HepG2 (cell line): ENCODE measurements around the gene NUDT19. TPM values are rescaled to one million over a fixed set of nuclear protein-coding genes. Genes with fewer than 3 reads are reported as not detected.

ENCODE experiments used
- ATRX ChIP-seq: sonication (generic); formaldehyde crosslinking; IDR thresholded peaks from 2 replicates; pipeline ENCODE4 v1.4.0; 2020; ENCODE audit warnings: missing genetic modification reagents, borderline replicate concordance
- HIVEP1 ChIP-seq: sonication (generic); formaldehyde crosslinking; IDR thresholded peaks from 2 replicates; pipeline ENCODE4 v1.4.0; 2020; ENCODE audit warnings: mild to moderate bottlenecking, missing genetic modification reagents
- HNRNPK ChIP-seq: fragments of 200-400 bp; formaldehyde crosslinking; IDR thresholded peaks from 2 replicates; pipeline ENCODE4 v1.6.1; 2018; ENCODE audit warnings: low read length, low read depth, moderate library complexity, mild to moderate bottlenecking; ENCODE audit not compliant: poor library complexity, severe bottlenecking
- NCOA1 ChIP-seq: sonication (generic); formaldehyde crosslinking; IDR thresholded peaks from 2 replicates; pipeline ENCODE4 v1.9.0; 2021; ENCODE audit warnings: missing genetic modification reagents
- NCOR1 ChIP-seq: fragments of 200-600 bp; sonication (generic); IDR thresholded peaks from 2 replicates; pipeline ENCODE4 v1.7.0; 2017; ENCODE audit warnings: antibody characterized with exemption, low read length, borderline replicate concordance
- PRMT3 ChIP-seq: sonication (generic); formaldehyde crosslinking; IDR thresholded peaks from 2 replicates; pipeline ENCODE4 v1.8.1; 2022; ENCODE audit warnings: low read depth, mild to moderate bottlenecking, moderate library complexity, missing genetic modification reagents, borderline replicate concordance
- SNRNP70 ChIP-seq: fragments of 200-400 bp; formaldehyde crosslinking; IDR thresholded peaks from 2 replicates; pipeline ENCODE4 v1.6.1; 2017; ENCODE audit warnings: mild to moderate bottlenecking, low read depth, low read length, moderate library complexity
- XRCC5 ChIP-seq: fragments of 200-400 bp; formaldehyde crosslinking; optimal IDR thresholded peaks from 2 replicates; pipeline ENCODE3; 2017; ENCODE audit warnings: mild to moderate bottlenecking, low read length
- ZFP90 ChIP-seq: sonication (generic); formaldehyde crosslinking; IDR thresholded peaks from 2 replicates; pipeline ENCODE4 v1.8.0; 2022; ENCODE audit warnings: missing genetic modification reagents, mild to moderate bottlenecking, inconsistent platforms, borderline replicate concordance
- ZNF251 ChIP-seq: sonication (generic); formaldehyde crosslinking; IDR thresholded peaks from 2 replicates; pipeline ENCODE4 v1.9.0; 2021; ENCODE audit warnings: mild to moderate bottlenecking, missing genetic modification reagents
- ZNF543 ChIP-seq: sonication (generic); formaldehyde crosslinking; IDR thresholded peaks from 2 replicates; pipeline ENCODE4 v1.4.0; 2020; ENCODE audit warnings: mild to moderate bottlenecking, missing genetic modification reagents
- ZNF558 ChIP-seq: sonication (generic); formaldehyde crosslinking; IDR thresholded peaks from 2 replicates; pipeline ENCODE4 v1.9.0; 2022; ENCODE audit warnings: mild to moderate bottlenecking, missing genetic modification reagents, borderline replicate concordance
- ZNF629 ChIP-seq: sonication (generic); formaldehyde crosslinking; conservative IDR thresholded peaks from 2 replicates; pipeline ENCODE4 v1.5.0; 2020; ENCODE audit warnings: missing genetic modification reagents
- ZNF850 ChIP-seq: sonication (generic); formaldehyde crosslinking; conservative IDR thresholded peaks from 2 replicates; pipeline ENCODE4 v1.9.0; 2021; ENCODE audit warnings: mild to moderate bottlenecking, missing genetic modification reagents
- polyA plus RNA-seq, 8 experiments: library from polyadenylated mRNA; depleted of rRNA in 3 of 8; stranded (reverse) in 7 of 8; unstranded in 1 of 8; fragments of >200 nt; fragmentation: Illumina TruSeq in 4 of 8; extraction: Trizol in 4 of 8; gene quantifications; 2 replicates each; pipeline versions ENCODE4 v1.2.1 to v1.2.3, GENCODE V29; 2011 to 2016; ENCODE audit warnings: low read depth in 4 of 8, missing spikeins in 1 of 8, mixed read lengths in 1 of 8; ENCODE audit not compliant: insufficient read depth in 1 of 8
- total RNA-seq, 5 experiments: library from RNA; depleted of rRNA; stranded (reverse); fragments of >200 nt; fragmentation: Illumina TruSeq; extraction: Trizol; gene quantifications; 2 replicates each; pipeline ENCODE4 v1.2.3, GENCODE V29; 2016; ENCODE audit warnings: low read depth in 1 of 5
- TF ChIP-seq, protein P1 (sequence below): sonication (generic); formaldehyde crosslinking; IDR thresholded peaks from 2 replicates; pipeline ENCODE4 v1.4.0; 2020; ENCODE audit warnings: missing genetic modification reagents
- TF ChIP-seq, protein P2 (sequence below): sonication (generic); formaldehyde crosslinking; IDR thresholded peaks from 2 replicates; pipeline ENCODE4 v1.8.1; 2023; ENCODE audit warnings: missing genetic modification reagents, inconsistent platforms, borderline replicate concordance
- TF ChIP-seq, protein P3 (sequence below): sonication (generic); formaldehyde crosslinking; conservative IDR thresholded peaks from 2 replicates; pipeline ENCODE4 v1.4.0; 2020; ENCODE audit warnings: missing genetic modification reagents
- TF ChIP-seq, protein P4 (sequence below): sonication (generic); formaldehyde crosslinking; IDR thresholded peaks from 2 replicates; pipeline ENCODE4 v1.4.0; 2020; ENCODE audit warnings: mild to moderate bottlenecking, missing genetic modification reagents
- TF ChIP-seq, protein P5 (sequence below): sonication (generic); formaldehyde crosslinking; IDR thresholded peaks from 2 replicates; pipeline ENCODE4 v1.8.0; 2022; ENCODE audit warnings: mild to moderate bottlenecking, missing genetic modification reagents, moderate library complexity
- TF ChIP-seq, protein P6 (sequence below): sonication (generic); formaldehyde crosslinking; IDR thresholded peaks from 2 replicates; pipeline ENCODE4 v1.4.0; 2020; ENCODE audit warnings: missing genetic modification reagents

The NUDT19 gene
- total and polyA plus RNA-seq, 2 of the 13 experiments (the other 11 are each of a cell fraction or from before 2014, with no cell fraction given), result 3.1 to 3.6 TPM

DNA sequence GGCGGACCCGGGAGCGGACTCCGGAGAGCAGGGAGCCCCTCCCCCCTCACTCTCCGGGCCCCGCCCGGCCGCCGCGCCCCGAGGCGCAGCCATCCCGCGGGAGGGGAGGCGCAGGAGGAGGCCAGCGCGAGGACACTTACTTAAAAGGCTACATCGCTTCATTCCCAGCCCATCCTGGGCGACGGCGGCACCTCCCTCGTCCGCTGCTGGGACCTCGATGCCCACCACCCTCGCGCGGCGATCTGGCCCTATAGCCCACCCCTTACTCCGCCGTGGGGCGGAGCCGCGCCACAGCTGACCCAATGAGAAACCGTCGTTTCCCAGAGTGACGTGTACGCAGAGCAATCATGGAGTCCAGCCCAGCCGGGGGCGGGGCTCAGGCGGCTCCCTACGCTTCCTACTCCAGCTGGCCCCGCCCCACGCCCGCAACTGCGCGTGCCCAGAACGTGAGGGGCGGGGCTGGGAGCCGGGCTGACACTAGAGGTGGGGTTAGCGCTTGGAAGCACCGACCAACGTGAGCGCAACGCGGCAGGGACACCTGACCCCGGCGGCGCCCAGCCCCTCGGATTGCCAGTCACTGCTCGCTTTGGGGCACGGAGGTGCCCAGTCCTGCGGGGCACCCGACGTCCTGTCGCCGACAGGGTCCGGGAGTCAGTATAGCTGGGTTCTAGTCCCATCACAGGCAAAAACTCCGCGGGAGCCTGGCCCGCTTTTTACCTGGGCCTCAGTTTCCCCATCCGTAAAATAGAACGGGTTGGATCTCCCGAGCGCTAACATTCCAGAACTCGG, 16.5 kb upstream of the NUDT19 start, which contains the start of gene ANKRD27 (continued):
- TF ChIP-seq, protein P1, sequence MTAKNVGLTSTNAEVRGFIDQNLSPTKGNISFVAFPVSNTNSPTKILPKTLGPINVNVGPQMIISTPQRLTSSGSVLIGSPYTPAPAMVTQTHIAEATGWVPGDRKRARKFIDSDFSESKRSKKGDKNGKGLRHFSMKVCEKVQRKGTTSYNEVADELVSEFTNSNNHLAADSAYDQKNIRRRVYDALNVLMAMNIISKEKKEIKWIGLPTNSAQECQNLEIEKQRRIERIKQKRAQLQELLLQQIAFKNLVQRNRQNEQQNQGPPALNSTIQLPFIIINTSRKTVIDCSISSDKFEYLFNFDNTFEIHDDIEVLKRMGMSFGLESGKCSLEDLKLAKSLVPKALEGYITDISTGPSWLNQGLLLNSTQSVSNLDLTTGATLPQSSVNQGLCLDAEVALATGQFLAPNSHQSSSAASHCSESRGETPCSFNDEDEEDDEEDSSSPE, result 0 out of 2 replicates have a peak, but pooled peaks have one; percentile 42
- TF ChIP-seq ZNF629 (CRISPR knock-in tag), result peak; percentile 21; the same call in 1 of the 2 replicates
- TF ChIP-seq, protein P2, sequence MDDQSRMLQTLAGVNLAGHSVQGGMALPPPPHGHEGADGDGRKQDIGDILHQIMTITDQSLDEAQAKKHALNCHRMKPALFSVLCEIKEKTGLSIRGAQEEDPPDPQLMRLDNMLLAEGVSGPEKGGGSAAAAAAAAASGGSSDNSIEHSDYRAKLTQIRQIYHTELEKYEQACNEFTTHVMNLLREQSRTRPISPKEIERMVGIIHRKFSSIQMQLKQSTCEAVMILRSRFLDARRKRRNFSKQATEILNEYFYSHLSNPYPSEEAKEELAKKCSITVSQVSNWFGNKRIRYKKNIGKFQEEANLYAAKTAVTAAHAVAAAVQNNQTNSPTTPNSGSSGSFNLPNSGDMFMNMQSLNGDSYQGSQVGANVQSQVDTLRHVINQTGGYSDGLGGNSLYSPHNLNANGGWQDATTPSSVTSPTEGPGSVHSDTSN (CRISPR knock-in tag), result peak; percentile 83; the same call in 1 of the 2 replicates
- TF ChIP-seq ZNF543 (CRISPR knock-in tag), result 0 out of 2 replicates have a peak, but pooled peaks have one; percentile 27
- TF ChIP-seq, protein P3, sequence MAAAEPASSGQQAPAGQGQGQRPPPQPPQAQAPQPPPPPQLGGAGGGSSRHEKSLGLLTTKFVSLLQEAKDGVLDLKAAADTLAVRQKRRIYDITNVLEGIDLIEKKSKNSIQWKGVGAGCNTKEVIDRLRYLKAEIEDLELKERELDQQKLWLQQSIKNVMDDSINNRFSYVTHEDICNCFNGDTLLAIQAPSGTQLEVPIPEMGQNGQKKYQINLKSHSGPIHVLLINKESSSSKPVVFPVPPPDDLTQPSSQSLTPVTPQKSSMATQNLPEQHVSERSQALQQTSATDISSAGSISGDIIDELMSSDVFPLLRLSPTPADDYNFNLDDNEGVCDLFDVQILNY (CRISPR knock-in tag), result no peak
- TF ChIP-seq, protein P4, sequence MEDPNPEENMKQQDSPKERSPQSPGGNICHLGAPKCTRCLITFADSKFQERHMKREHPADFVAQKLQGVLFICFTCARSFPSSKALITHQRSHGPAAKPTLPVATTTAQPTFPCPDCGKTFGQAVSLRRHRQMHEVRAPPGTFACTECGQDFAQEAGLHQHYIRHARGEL (CRISPR knock-in tag), result no peak
- no peak for TF ChIP-seq SNRNP70
- TF ChIP-seq, protein P5, sequence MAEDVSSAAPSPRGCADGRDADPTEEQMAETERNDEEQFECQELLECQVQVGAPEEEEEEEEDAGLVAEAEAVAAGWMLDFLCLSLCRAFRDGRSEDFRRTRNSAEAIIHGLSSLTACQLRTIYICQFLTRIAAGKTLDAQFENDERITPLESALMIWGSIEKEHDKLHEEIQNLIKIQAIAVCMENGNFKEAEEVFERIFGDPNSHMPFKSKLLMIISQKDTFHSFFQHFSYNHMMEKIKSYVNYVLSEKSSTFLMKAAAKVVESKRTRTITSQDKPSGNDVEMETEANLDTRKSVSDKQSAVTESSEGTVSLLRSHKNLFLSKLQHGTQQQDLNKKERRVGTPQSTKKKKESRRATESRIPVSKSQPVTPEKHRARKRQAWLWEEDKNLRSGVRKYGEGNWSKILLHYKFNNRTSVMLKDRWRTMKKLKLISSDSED (CRISPR knock-in tag), result no peak
- TF ChIP-seq HNRNPK, result no peak
- TF ChIP-seq XRCC5, result peak; percentile 75
- TF ChIP-seq ZNF850 (CRISPR knock-in tag), result no peak
- no peak for TF ChIP-seq PRMT3 (CRISPR knock-in tag)
- TF ChIP-seq NCOA1 (CRISPR knock-in tag), result no peak
- TF ChIP-seq ZFP90 (CRISPR knock-in tag), result no peak
- TF ChIP-seq ZNF558 (CRISPR knock-in tag), result peak; percentile 79; the same call in 1 of the 2 replicates
- no peak for TF ChIP-seq ATRX (CRISPR knock-in tag)
- no peak for TF ChIP-seq ZNF251 (CRISPR knock-in tag)
- TF ChIP-seq NCOR1, result no peak
- TF ChIP-seq HIVEP1, result peak; percentile 64; the same call in 1 of the 2 replicates
- TF ChIP-seq, protein P6, sequence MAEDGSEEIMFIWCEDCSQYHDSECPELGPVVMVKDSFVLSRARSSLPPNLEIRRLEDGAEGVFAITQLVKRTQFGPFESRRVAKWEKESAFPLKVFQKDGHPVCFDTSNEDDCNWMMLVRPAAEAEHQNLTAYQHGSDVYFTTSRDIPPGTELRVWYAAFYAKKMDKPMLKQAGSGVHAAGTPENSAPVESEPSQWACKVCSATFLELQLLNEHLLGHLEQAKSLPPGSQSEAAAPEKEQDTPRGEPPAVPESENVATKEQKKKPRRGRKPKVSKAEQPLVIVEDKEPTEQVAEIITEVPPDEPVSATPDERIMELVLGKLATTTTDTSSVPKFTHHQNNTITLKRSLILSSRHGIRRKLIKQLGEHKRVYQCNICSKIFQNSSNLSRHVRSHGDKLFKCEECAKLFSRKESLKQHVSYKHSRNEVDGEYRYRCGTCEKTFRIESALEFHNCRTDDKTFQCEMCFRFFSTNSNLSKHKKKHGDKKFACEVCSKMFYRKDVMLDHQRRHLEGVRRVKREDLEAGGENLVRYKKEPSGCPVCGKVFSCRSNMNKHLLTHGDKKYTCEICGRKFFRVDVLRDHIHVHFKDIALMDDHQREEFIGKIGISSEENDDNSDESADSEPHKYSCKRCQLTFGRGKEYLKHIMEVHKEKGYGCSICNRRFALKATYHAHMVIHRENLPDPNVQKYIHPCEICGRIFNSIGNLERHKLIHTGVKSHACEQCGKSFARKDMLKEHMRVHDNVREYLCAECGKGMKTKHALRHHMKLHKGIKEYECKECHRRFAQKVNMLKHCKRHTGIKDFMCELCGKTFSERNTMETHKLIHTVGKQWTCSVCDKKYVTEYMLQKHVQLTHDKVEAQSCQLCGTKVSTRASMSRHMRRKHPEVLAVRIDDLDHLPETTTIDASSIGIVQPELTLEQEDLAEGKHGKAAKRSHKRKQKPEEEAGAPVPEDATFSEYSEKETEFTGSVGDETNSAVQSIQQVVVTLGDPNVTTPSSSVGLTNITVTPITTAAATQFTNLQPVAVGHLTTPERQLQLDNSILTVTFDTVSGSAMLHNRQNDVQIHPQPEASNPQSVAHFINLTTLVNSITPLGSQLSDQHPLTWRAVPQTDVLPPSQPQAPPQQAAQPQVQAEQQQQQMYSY (CRISPR knock-in tag), result peak; percentile 27; the same call in 1 of the 2 replicates
